ENCODE results near the gene PTPN1. TPM values are rescaled to one million over a fixed set of nuclear protein-coding genes. Genes with fewer than 3 reads are reported as not detected.

PTPN1 gene
- polyA plus RNA-seq, 3 donors, result 12.4 to 21.4 (median 19.1) TPM

DNA sequence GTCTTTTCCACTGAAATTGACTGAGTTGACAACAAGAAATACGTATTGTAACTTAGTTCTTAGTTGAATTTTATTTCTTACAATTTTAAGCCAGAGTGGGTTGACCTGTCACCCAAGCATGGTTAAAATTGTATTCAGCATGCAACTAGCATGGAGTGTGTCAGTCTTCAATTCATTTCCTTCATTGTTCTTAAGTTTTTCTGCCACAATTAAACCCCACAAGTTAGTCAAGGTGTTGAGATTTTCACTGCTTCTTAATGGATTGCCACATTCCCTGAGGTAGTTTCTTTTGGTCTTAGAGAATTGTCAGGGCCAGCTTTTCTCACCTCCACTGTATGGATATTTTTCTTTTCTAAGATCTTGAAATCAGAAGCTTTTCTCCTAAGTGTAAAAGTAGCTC is 2.1 kb downstream of the PTPN1 start:
- Histone ChIP-seq H3K4me3 (replicated peaks in 1 of 3; ENCODE audit: low read depth in 2 of 3, low read length in 3 of 3) (peak overlapping the region in 2 of 3 experiments; percentile 88 to 96), H3K27me3 (ENCODE audit: control insufficient read depth in 2 of 2, insufficient read depth in 2 of 2, low read length in 2 of 2) (no peaks in the 10 kb centered on the region), H3K9me3 (replicated peaks in 1 of 2; ENCODE audit: control insufficient read depth in 1 of 2, insufficient read depth in 1 of 2, low read length in 2 of 2) (no peaks in the 10 kb centered on the region), H3K36me3 (replicated peaks in 1 of 2; ENCODE audit: control insufficient read depth in 1 of 2, insufficient read depth in 2 of 2, low read length in 2 of 2) (no peaks in the 10 kb centered on the region), H4K20me1 (ENCODE audit: insufficient read depth, low read length) (peaks cover 25% of the 10 kb centered on the region), H2AFZ (ENCODE audit: insufficient read depth, low read depth, low read length, poor library complexity, severe bottlenecking) (no peak overlapping the region), H3K4me2 (replicated peaks; ENCODE audit: extremely low read depth, low read length, poor library complexity, severe bottlenecking) (peak overlapping the region; percentile 90), H3K4me1 (ENCODE audit: control insufficient read depth in 1 of 2, insufficient read depth in 2 of 2, low read length in 2 of 2) (peaks cover 76% of the 10 kb centered on the region in 2 donors), H3K79me2 (ENCODE audit: insufficient read depth, low read length) (peaks cover 66% of the 10 kb centered on the region), H3K9ac (ENCODE audit: insufficient read depth, low read length, poor library complexity, severe bottlenecking) (no peak overlapping the region), H3K27ac (ENCODE audit: low read depth in 1 of 2, low read length in 2 of 2) (peak overlapping the region in 1 of 2 donors; percentile 88)
- H3K9me3 Mint-ChIP-seq, result peaks cover 0 to 5% (median 0%) of the 10 kb centered on the region in 7 donors
- DNase-seq, result no peak
- H3K4me3 Mint-ChIP-seq, result peak overlapping the region; percentile 51 to 95
- intact Hi-C loops (cut with micrococcal nuclease), result loop anchor here in 1 of 2 donors (5.0 kb wide), 1 partner anchor 35 kb away; no protein-coding TSS in a partner anchor
- no CpG with 5 or more reads among the region's 1 CpG for WGBS (ENCODE audit: insufficient coverage)
- H3K36me3 Mint-ChIP-seq, result peaks cover 12 to 15% of the 10 kb centered on the region in 2 donors
- TF ChIP-seq, protein P1, sequence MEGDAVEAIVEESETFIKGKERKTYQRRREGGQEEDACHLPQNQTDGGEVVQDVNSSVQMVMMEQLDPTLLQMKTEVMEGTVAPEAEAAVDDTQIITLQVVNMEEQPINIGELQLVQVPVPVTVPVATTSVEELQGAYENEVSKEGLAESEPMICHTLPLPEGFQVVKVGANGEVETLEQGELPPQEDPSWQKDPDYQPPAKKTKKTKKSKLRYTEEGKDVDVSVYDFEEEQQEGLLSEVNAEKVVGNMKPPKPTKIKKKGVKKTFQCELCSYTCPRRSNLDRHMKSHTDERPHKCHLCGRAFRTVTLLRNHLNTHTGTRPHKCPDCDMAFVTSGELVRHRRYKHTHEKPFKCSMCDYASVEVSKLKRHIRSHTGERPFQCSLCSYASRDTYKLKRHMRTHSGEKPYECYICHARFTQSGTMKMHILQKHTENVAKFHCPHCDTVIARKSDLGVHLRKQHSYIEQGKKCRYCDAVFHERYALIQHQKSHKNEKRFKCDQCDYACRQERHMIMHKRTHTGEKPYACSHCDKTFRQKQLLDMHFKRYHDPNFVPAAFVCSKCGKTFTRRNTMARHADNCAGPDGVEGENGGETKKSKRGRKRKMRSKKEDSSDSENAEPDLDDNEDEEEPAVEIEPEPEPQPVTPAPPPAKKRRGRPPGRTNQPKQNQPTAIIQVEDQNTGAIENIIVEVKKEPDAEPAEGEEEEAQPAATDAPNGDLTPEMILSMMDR (IDR thresholded peaks at IDR 0.05), result no peak
- H3K4me1 Mint-ChIP-seq, result peaks cover 75% of the 10 kb centered on the region
- H3K27me3 Mint-ChIP-seq (ENCODE audit: low read depth in 3 of 3), result peaks cover 0 to 7% (median 3%) of the 10 kb centered on the region in 3 donors
- peak overlapping the region; percentile 49 to 95 (median 88) for H3K27ac Mint-ChIP-seq

GRCh38 chr20:50513169-50514034 is 3.2 kb downstream of the PTPN1 start:
- peaks cover 77% of the 10 kb centered on the region for H3K79me2 ChIP-seq (ENCODE audit: insufficient read depth, low read length)
- Mint-ChIP-seq H3K27me3 (ENCODE audit: low read depth in 3 of 3) (peaks cover 0 to 7% (median 3%) of the 10 kb centered on the region in 3 donors), H3K9me3 (peaks cover 0 to 5% (median 0%) of the 10 kb centered on the region in 7 donors), H3K27ac (peak overlapping the region; percentile 88 to 97 (median 92)), H3K4me1 (peaks cover 86% of the 10 kb centered on the region), H3K36me3 (peaks cover 14 to 15% of the 10 kb centered on the region in 2 donors), H3K4me3 (peak overlapping the region; percentile 70 to 95)
- no peaks in the 10 kb centered on the region for H3K9me3 ChIP-seq (replicated peaks in 1 of 2; ENCODE audit: control insufficient read depth in 1 of 2, insufficient read depth in 1 of 2, low read length in 2 of 2)
- H3K4me2 ChIP-seq (replicated peaks; ENCODE audit: extremely low read depth, low read length, poor library complexity, severe bottlenecking), result peak overlapping the region; percentile 90
- H4K20me1 ChIP-seq (ENCODE audit: insufficient read depth, low read length), result peaks cover 25% of the 10 kb centered on the region
- no peak overlapping the region for H2AFZ ChIP-seq (ENCODE audit: insufficient read depth, low read depth, low read length, poor library complexity, severe bottlenecking)
- peaks cover 87% of the 10 kb centered on the region in 2 donors for H3K4me1 ChIP-seq (ENCODE audit: control insufficient read depth in 1 of 2, insufficient read depth in 2 of 2, low read length in 2 of 2)
- TF ChIP-seq, protein P1 (IDR thresholded peaks at IDR 0.05), result no peak
- H3K27ac ChIP-seq (ENCODE audit: low read depth in 1 of 2, low read length in 2 of 2), result peak overlapping the region in 1 of 2 donors; percentile 88
- H3K36me3 ChIP-seq (replicated peaks in 1 of 2; ENCODE audit: control insufficient read depth in 1 of 2, insufficient read depth in 2 of 2, low read length in 2 of 2), result no peaks in the 10 kb centered on the region
- no peak overlapping the region for H3K9ac ChIP-seq (ENCODE audit: insufficient read depth, low read length, poor library complexity, severe bottlenecking)
- no peaks in the 10 kb centered on the region for H3K27me3 ChIP-seq (ENCODE audit: control insufficient read depth in 2 of 2, insufficient read depth in 2 of 2, low read length in 2 of 2)
- WGBS (ENCODE audit: insufficient coverage), result no CpG with 5 or more reads among the region's 5 CpGs
- DNase-seq, result peak; percentile 56 to 84 (median 78)
- peak overlapping the region in 1 of 3 experiments; percentile 96 for H3K4me3 ChIP-seq (replicated peaks in 1 of 3; ENCODE audit: low read depth in 2 of 3, low read length in 3 of 3)
- intact Hi-C loops (cut with micrococcal nuclease), result loop anchor here in 1 of 2 donors (5.0 kb wide), 1 partner anchor 34 kb away; no protein-coding TSS in a partner anchor
